Measurements from ENCODE around the gene DNAH12.

Gene DNAH12

GRCh38 chr3:57275393-57275792 lies 268.8 kb downstream of the DNAH12 start:
- no peak for DNase-seq (ENCODE audit: low spot score)
- Histone ChIP-seq H3K4me3 (no peak overlapping the region), H3K27ac (no peak overlapping the region)
- TF ChIP-seq CTCF (IDR thresholded peaks at IDR 0.05) = no peak

GRCh38 chr3:57274845-57275244 lies 269.3 kb downstream of the DNAH12 start:
- TF ChIP-seq CTCF (IDR thresholded peaks at IDR 0.05) = no peak
- Histone ChIP-seq H3K4me3 (no peak overlapping the region), H3K27ac (no peak overlapping the region)
- DNase-seq (ENCODE audit: low spot score) = no peak

DNA sequence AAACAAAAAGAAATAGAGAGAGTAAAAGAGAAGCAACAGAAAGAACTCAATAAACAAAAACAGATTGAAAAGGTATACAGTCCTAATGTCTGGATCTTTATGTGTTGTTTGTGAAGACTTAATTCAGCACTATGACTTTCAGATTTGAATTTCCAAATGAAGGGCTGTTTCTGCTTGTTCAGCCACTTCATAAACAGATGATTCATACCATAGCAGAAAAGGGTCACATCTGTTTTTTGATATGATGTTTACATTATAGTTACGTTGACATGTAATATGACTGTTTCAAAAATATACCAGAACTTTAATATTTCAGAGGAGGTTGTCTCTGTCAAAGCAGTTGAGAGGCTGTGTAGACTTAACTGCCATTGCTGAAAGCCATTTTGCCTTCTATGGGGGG lies 275.7 kb downstream of the DNAH12 start:
- TF ChIP-seq CTCF (IDR thresholded peaks at IDR 0.05) = no peak
- Histone ChIP-seq H3K4me3 (no peak overlapping the region), H3K27ac (no peak overlapping the region)
- no peak for DNase-seq (ENCODE audit: low spot score)

- no peak for DNase-seq (ENCODE audit: low spot score)
- Histone ChIP-seq H3K27ac (no peak overlapping the region), H3K4me3 (no peak overlapping the region)
- no peak for TF ChIP-seq CTCF (IDR thresholded peaks at IDR 0.05)
Measured at GRCh38 chr3:57261929-57262328, 282.2 kb downstream of the DNAH12 start.

DNA sequence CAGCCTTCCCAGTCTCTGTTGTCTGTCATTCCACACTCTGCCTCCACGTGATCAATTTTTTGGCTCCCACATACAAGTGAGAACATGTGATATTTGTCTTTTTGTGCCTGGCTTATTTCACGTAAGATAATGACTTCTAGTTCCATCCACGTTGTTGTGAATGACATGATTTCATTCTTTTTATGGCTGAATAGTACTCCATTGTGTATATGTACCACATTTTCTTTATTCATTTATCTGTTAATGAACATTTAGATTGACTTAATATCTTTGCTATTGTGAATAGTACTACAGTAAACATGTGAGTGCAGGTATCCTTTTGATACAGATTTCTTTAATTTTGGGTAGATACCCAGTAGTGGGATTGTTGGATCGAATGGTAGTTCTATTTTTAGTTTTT lies 283.0 kb downstream of the DNAH12 start:
- DNase-seq (ENCODE audit: low spot score) = no peak
- H3K27ac ChIP-seq = no peak overlapping the region
- no peak for TF ChIP-seq CTCF (IDR thresholded peaks at IDR 0.05)
- no peak overlapping the region for H3K4me3 ChIP-seq

DNA sequence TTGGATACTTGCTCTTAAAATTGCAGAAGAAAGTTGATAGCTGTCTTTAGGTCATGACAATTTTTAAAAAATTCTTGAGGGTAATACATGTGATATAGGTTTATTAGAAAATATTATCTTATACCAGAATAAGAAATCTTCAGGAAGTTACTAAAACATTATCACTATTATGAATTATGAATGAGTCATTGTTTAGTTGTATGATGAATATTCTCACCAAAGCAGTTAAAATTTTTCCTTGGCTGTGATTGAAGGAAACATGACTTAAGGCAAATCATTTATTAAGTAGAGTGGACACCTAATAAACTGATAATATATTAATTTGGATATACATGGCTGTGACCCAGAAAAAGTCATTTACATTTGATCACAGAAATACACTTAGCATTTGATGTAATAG lies 286.5 kb downstream of the DNAH12 start:
- no peak overlapping the region for H3K4me3 ChIP-seq
- TF ChIP-seq CTCF (IDR thresholded peaks at IDR 0.05) = no peak
- H3K27ac ChIP-seq = no peak overlapping the region
- no peak for DNase-seq (ENCODE audit: low spot score)

DNA sequence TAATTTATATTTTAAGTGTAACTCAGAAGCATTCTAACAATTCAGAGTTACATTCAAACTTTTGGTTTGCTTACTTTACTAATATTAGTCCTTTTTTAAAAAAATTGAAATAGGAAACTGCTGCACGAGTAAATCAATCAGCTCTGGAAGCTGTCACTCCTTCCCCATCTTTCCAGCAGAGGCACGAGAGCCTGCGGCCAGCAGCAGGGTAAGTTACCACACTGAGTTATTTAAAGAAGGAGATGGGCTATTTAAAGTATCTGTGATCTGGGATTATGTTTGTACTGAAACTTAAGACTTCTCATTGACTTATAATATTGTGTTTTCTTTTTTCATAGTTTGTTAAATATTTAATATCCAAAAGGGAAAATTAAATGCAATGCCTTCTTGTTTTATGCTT lies 287.3 kb downstream of the DNAH12 start:
- H3K4me3 ChIP-seq = no peak overlapping the region
- H3K27ac ChIP-seq = no peak overlapping the region
- TF ChIP-seq CTCF (IDR thresholded peaks at IDR 0.05) = no peak
- no peak for DNase-seq (ENCODE audit: low spot score)
